Measurements from ENCODE around the gene BPIFB1.

Gene BPIFB1

GRCh38 chr20:33311011-33311410 is 28.0 kb downstream of the BPIFB1 start:
- Histone ChIP-seq H3F3A (ENCODE audit: insufficient read depth) (no peaks in the 10 kb centered on the region), H3K4me3 (ENCODE audit: insufficient read depth, low read length, poor library complexity, severe bottlenecking) (no peak overlapping the region), H3K9me2 (replicated peaks; ENCODE audit: insufficient read depth, low read length) (no peaks in the 10 kb centered on the region), H2AFZ (ENCODE audit: low read depth, low read length, severe bottlenecking) (no peak overlapping the region), H3K27me3 (ENCODE audit: low read length) (no peaks in the 10 kb centered on the region), H3K36me3 (ENCODE audit: low read length) (no peaks in the 10 kb centered on the region), H3K9ac (ENCODE audit: low read length) (no peak overlapping the region), H4K20me1 (ENCODE audit: low read depth, low read length) (no peaks in the 10 kb centered on the region), H3K27ac (ENCODE audit: low read depth, low read length) (no peak overlapping the region), H3K79me2 (ENCODE audit: insufficient read depth, low read length) (no peaks in the 10 kb centered on the region), H3K9me3 (ENCODE audit: insufficient read depth, low read length) (no peaks in the 10 kb centered on the region), H3K4me2 (ENCODE audit: low read depth, low read length, poor library complexity, severe bottlenecking) (no peak overlapping the region)
- TF ChIP-seq EZH2phosphoT487 (conservative IDR thresholded peaks at IDR 0.05; ENCODE audit: low read length) (no peak), CTCF (IDR thresholded peaks at IDR 0.05; ENCODE audit: insufficient read depth, low read length, poor library complexity, severe bottlenecking) (no peak)

GRCh38 chr20:33311996-33312395 is 29.0 kb downstream of the BPIFB1 start:
- H2AFZ ChIP-seq (ENCODE audit: low read depth, low read length, severe bottlenecking) = no peak overlapping the region
- no peak overlapping the region for H3K4me3 ChIP-seq (ENCODE audit: insufficient read depth, low read length, poor library complexity, severe bottlenecking)
- no peaks in the 10 kb centered on the region for H3K9me3 ChIP-seq (ENCODE audit: insufficient read depth, low read length)
- H3K27ac ChIP-seq (ENCODE audit: low read depth, low read length) = no peak overlapping the region
- H3K9me2 ChIP-seq (replicated peaks; ENCODE audit: insufficient read depth, low read length) = no peaks in the 10 kb centered on the region
- TF ChIP-seq EZH2phosphoT487 (conservative IDR thresholded peaks at IDR 0.05; ENCODE audit: low read length) (no peak), CTCF (IDR thresholded peaks at IDR 0.05; ENCODE audit: insufficient read depth, low read length, poor library complexity, severe bottlenecking) (no peak)
- H3K4me2 ChIP-seq (ENCODE audit: low read depth, low read length, poor library complexity, severe bottlenecking) = no peak overlapping the region
- no peaks in the 10 kb centered on the region for H4K20me1 ChIP-seq (ENCODE audit: low read depth, low read length)
- no peaks in the 10 kb centered on the region for H3K36me3 ChIP-seq (ENCODE audit: low read length)
- H3K9ac ChIP-seq (ENCODE audit: low read length) = no peak overlapping the region
- no peaks in the 10 kb centered on the region for H3K79me2 ChIP-seq (ENCODE audit: insufficient read depth, low read length)
- H3F3A ChIP-seq (ENCODE audit: insufficient read depth) = no peaks in the 10 kb centered on the region
- H3K27me3 ChIP-seq (ENCODE audit: low read length) = no peaks in the 10 kb centered on the region

- H4K20me1 ChIP-seq (ENCODE audit: low read depth, low read length) = no peaks in the 10 kb centered on the region
- H3K9me3 ChIP-seq (ENCODE audit: insufficient read depth, low read length) = no peaks in the 10 kb centered on the region
- no peaks in the 10 kb centered on the region for H3K9me2 ChIP-seq (replicated peaks; ENCODE audit: insufficient read depth, low read length)
- no peak overlapping the region for H3K27ac ChIP-seq (ENCODE audit: low read depth, low read length)
- no peaks in the 10 kb centered on the region for H3K79me2 ChIP-seq (ENCODE audit: insufficient read depth, low read length)
- TF ChIP-seq EZH2phosphoT487 (conservative IDR thresholded peaks at IDR 0.05; ENCODE audit: low read length) = no peak
- TF ChIP-seq CTCF (IDR thresholded peaks at IDR 0.05; ENCODE audit: insufficient read depth, low read length, poor library complexity, severe bottlenecking) = no peak
- no peaks in the 10 kb centered on the region for H3F3A ChIP-seq (ENCODE audit: insufficient read depth)
- H3K27me3 ChIP-seq (ENCODE audit: low read length) = no peaks in the 10 kb centered on the region
- H3K36me3 ChIP-seq (ENCODE audit: low read length) = no peaks in the 10 kb centered on the region
- H3K4me2 ChIP-seq (ENCODE audit: low read depth, low read length, poor library complexity, severe bottlenecking) = no peak overlapping the region
- H2AFZ ChIP-seq (ENCODE audit: low read depth, low read length, severe bottlenecking) = no peak overlapping the region
- no peak overlapping the region for H3K4me3 ChIP-seq (ENCODE audit: insufficient read depth, low read length, poor library complexity, severe bottlenecking)
- H3K9ac ChIP-seq (ENCODE audit: low read length) = no peak overlapping the region
These were observed 29.6 kb downstream of the BPIFB1 start for GRCh38 chr20:33312583-33312982.
